K562 (cell line): ENCODE data around the gene BCAM. TPM values are rescaled to one million over a fixed set of nuclear protein-coding genes. Genes with fewer than 3 reads are reported as not detected.

Source experiments
- CBFA2T2 ChIP-seq: fragments of 450-650 bp; conservative IDR thresholded peaks from 2 replicates; pipeline ENCODE4 v1.6.1; 2017; ENCODE audit warnings: mild to moderate bottlenecking
- CBX5 ChIP-seq: IDR thresholded peaks from 2 replicates; pipeline ENCODE4 v1.6.1; 2014; ENCODE audit warnings: low read depth, borderline replicate concordance
- CBX8 ChIP-seq: fragments of 200-600 bp; sonication (generic); IDR thresholded peaks from 2 replicates; pipeline ENCODE4 v1.6.1; 2012; ENCODE audit warnings: borderline replicate concordance, mixed run types, low read depth, mild to moderate bottlenecking, moderate library complexity, mixed read lengths, low read length, control low read depth, inconsistent platforms; ENCODE audit not compliant: poor library complexity, severe bottlenecking; ENCODE audit errors: extremely low read depth
- CCNT2 ChIP-seq: IDR thresholded peaks from 2 replicates; pipeline ENCODE4 v1.6.1; 2011; ENCODE audit warnings: borderline replicate concordance, low read depth, mild to moderate bottlenecking, moderate library complexity, mixed read lengths, low read length; ENCODE audit not compliant: insufficient read length; ENCODE audit errors: extremely low read depth
- CHD2 ChIP-seq: IDR thresholded peaks from 2 replicates; pipeline ENCODE4 v1.6.1; 2011; ENCODE audit warnings: low read depth, low read length
- GABPA ChIP-seq: fragments of 200-800 bp; sonication (Bioruptor generic); conservative IDR thresholded peaks from 2 replicates; pipeline ENCODE4 v1.6.1; 2016; ENCODE audit warnings: low read depth, missing genetic modification characterization, missing compliant biosample characterization
- HMG20B ChIP-seq: fragments of 250-450 bp; sonication (Bioruptor Pico); IDR thresholded peaks from 2 replicates; pipeline ENCODE4 v1.5.0; 2021; ENCODE audit warnings: mild to moderate bottlenecking
- ILK ChIP-seq: fragments of 450-650 bp; IDR thresholded peaks from 2 replicates; pipeline ENCODE4 v1.6.1; 2016; ENCODE audit warnings: missing genetic modification characterization, low read depth, mild to moderate bottlenecking, missing compliant biosample characterization, moderate library complexity, borderline replicate concordance
- PCBP1 ChIP-seq: fragments of 200-400 bp; formaldehyde crosslinking; IDR thresholded peaks from 2 replicates; pipeline ENCODE4 v1.6.1; 2018; ENCODE audit warnings: mild to moderate bottlenecking, low read depth, low read length; ENCODE audit not compliant: poor library complexity, severe bottlenecking
- POLR2A ChIP-seq: fragments of 450-650 bp; conservative IDR thresholded peaks from 2 replicates; pipeline ENCODE4 v1.6.1; 2016
- POLR3G ChIP-seq: IDR thresholded peaks from 2 replicates; pipeline ENCODE4 v1.6.1; 2011; ENCODE audit not compliant: insufficient read length, insufficient replicate concordance; ENCODE audit errors: extremely low read depth
- PPARD ChIP-seq: fragments of 250-450 bp; sonication (Bioruptor Pico); IDR thresholded peaks from 2 replicates; pipeline ENCODE4 v1.8.0; 2022; ENCODE audit warnings: inconsistent platforms, mild to moderate bottlenecking, moderate library complexity
- SMAD1 ChIP-seq: fragments of 150-350 bp; IDR thresholded peaks from 2 replicates; pipeline ENCODE4 v1.6.1; 2014; ENCODE audit warnings: low read length, low read depth; ENCODE audit not compliant: partially characterized antibody
- TSC22D4 ChIP-seq: fragments of 450-650 bp; IDR thresholded peaks from 2 replicates; pipeline ENCODE4 v1.6.1; 2016; ENCODE audit warnings: missing genetic modification characterization, missing biosample characterization, control low read depth
- XRCC4 ChIP-seq: IDR thresholded peaks from one replicate; pipeline ENCODE4 v1.6.1; 2011; ENCODE audit not compliant: insufficient read depth, insufficient read length; ENCODE audit errors: extremely low read depth
- polyA plus RNA-seq, 8 experiments: library from polyadenylated mRNA; depleted of rRNA in 4 of 8; stranded (reverse) in 5 of 8; unstranded in 3 of 8; fragments of >200 nt; fragmentation: Nextera tagmentation in 2 of 8; fragmentation: Illumina TruSeq in 1 of 8; extraction: Ambion mirVana in 2 of 8; extraction: Trizol in 1 of 8; gene quantifications; 2 replicates each; pipeline versions ENCODE4 v1.2.1 to v1.2.3, GENCODE V29; 2011 to 2014; ENCODE audit warnings: inconsistent platforms in 1 of 8, missing spikeins in 1 of 8
- total RNA-seq, 7 experiments: library from RNA; depleted of rRNA in 6 of 7; stranded (reverse); fragments of >200 nt in 6 of 7; fragmentation: Illumina TruSeq in 2 of 7; extraction: Trizol in 2 of 7; gene quantifications; 2 replicates each; pipeline versions ENCODE4 v1.2.1 to v1.2.3, GENCODE V29; 2011 to 2021; ENCODE audit warnings: low replicate concordance in 1 of 7
- TF ChIP-seq, protein P1 (sequence below): sonication (generic); formaldehyde crosslinking; IDR thresholded peaks from 2 replicates; pipeline ENCODE4 v1.8.0; 2022; ENCODE audit warnings: mild to moderate bottlenecking, missing genetic modification reagents, borderline replicate concordance
- TF ChIP-seq, protein P2 (sequence below): fragments of 200-800 bp; sonication (Bioruptor generic); IDR thresholded peaks from 2 replicates; pipeline ENCODE4 v1.6.1; 2016; ENCODE audit warnings: missing genetic modification characterization, missing compliant biosample characterization
- TF ChIP-seq, protein P3 (sequence below): conservative IDR thresholded peaks from 2 replicates; pipeline ENCODE4 v1.6.1; 2011; ENCODE audit warnings: low read depth, mild to moderate bottlenecking, low read length; ENCODE audit not compliant: control insufficient read depth

The BCAM gene
- total and polyA plus RNA-seq, 9 of the 15 experiments (the other 6 are each of a cell fraction or from before 2014, with no cell fraction given), result 0.07 to 1.3 (median 0.33) TPM; not detected in 2

DNA sequence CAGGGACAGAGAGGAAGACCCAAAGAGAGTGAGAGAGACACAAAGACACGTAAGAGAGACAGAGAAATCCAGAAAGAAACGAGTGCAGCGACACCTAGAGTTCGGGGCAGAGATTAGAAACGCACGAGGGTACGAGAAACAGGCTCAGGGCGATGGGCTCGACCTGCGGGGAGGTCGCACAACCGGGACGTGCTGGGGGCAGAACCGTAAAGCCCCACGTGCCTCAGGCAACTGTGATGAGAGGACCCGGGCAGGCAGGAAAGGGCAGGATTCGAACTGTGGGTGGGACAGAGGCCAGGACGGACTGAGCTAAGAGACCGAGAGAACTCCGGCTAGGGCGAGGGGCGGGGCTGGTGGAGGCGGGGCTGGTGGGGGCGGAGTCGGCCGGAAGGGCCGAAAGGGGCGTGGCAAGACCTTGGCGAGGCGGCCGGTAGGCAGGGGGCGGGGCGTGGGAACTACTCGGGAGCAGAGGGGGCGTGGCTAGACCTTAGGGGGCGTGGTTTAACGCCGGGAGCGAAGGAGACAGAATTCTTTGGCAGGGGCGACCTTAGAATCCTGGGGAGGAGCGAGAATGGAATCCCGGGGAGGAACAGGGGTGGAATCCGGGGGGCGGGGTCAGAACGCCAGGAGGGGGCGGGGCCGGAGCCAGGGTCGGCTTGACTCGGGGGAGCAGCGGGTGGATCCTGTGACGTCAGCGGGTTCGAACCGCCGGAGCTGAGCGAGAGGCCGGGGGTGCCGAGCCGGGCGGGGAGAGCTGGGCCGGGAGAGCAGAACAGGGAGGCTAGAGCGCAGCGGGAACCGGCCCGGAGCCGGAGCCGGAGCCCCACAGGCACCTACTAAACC is 36.9 kb downstream of the BCAM start, which contains the start of gene NECTIN2 (continued):
- no peak for TF ChIP-seq CBFA2T2
- no peak for TF ChIP-seq PPARD (CRISPR knock-in tag)
- TF ChIP-seq CCNT2, result peak; percentile 36
- TF ChIP-seq CBX8, result no peak
- no peak for TF ChIP-seq POLR3G
- no peak for TF ChIP-seq SMAD1
- TF ChIP-seq, protein P1, sequence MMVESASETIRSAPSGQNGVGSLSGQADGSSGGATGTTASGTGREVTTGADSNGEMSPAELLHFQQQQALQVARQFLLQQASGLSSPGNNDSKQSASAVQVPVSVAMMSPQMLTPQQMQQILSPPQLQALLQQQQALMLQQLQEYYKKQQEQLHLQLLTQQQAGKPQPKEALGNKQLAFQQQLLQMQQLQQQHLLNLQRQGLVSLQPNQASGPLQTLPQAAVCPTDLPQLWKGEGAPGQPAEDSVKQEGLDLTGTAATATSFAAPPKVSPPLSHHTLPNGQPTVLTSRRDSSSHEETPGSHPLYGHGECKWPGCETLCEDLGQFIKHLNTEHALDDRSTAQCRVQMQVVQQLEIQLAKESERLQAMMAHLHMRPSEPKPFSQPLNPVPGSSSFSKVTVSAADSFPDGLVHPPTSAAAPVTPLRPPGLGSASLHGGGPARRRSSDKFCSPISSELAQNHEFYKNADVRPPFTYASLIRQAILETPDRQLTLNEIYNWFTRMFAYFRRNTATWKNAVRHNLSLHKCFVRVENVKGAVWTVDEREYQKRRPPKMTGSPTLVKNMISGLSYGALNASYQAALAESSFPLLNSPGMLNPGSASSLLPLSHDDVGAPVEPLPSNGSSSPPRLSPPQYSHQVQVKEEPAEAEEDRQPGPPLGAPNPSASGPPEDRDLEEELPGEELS (CRISPR knock-in tag), result no peak
- TF ChIP-seq XRCC4, result no peak
- TF ChIP-seq HMG20B (CRISPR knock-in tag), result no peak
- peak; percentile 64 for TF ChIP-seq POLR2A
- TF ChIP-seq GABPA (tag), result no peak
- no peak for TF ChIP-seq TSC22D4 (tag)
- no peak for TF ChIP-seq PCBP1
- TF ChIP-seq ILK (tag), result no peak
- TF ChIP-seq, protein P2, sequence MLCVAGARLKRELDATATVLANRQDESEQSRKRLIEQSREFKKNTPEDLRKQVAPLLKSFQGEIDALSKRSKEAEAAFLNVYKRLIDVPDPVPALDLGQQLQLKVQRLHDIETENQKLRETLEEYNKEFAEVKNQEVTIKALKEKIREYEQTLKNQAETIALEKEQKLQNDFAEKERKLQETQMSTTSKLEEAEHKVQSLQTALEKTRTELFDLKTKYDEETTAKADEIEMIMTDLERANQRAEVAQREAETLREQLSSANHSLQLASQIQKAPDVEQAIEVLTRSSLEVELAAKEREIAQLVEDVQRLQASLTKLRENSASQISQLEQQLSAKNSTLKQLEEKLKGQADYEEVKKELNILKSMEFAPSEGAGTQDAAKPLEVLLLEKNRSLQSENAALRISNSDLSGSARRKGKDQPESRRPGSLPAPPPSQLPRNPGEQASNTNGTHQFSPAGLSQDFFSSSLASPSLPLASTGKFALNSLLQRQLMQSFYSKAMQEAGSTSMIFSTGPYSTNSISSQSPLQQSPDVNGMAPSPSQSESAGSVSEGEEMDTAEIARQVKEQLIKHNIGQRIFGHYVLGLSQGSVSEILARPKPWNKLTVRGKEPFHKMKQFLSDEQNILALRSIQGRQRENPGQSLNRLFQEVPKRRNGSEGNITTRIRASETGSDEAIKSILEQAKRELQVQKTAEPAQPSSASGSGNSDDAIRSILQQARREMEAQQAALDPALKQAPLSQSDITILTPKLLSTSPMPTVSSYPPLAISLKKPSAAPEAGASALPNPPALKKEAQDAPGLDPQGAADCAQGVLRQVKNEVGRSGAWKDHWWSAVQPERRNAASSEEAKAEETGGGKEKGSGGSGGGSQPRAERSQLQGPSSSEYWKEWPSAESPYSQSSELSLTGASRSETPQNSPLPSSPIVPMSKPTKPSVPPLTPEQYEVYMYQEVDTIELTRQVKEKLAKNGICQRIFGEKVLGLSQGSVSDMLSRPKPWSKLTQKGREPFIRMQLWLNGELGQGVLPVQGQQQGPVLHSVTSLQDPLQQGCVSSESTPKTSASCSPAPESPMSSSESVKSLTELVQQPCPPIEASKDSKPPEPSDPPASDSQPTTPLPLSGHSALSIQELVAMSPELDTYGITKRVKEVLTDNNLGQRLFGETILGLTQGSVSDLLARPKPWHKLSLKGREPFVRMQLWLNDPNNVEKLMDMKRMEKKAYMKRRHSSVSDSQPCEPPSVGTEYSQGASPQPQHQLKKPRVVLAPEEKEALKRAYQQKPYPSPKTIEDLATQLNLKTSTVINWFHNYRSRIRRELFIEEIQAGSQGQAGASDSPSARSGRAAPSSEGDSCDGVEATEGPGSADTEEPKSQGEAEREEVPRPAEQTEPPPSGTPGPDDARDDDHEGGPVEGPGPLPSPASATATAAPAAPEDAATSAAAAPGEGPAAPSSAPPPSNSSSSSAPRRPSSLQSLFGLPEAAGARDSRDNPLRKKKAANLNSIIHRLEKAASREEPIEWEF, result no peak
- TF ChIP-seq, protein P3, sequence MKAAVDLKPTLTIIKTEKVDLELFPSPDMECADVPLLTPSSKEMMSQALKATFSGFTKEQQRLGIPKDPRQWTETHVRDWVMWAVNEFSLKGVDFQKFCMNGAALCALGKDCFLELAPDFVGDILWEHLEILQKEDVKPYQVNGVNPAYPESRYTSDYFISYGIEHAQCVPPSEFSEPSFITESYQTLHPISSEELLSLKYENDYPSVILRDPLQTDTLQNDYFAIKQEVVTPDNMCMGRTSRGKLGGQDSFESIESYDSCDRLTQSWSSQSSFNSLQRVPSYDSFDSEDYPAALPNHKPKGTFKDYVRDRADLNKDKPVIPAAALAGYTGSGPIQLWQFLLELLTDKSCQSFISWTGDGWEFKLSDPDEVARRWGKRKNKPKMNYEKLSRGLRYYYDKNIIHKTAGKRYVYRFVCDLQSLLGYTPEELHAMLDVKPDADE, result no peak
- no peak for TF ChIP-seq CBX5
- TF ChIP-seq CHD2, result no peak
